HFFc6 (cell line): ENCODE results near the gene ELMO2. TPM values are rescaled to one million over a fixed set of nuclear protein-coding genes. Genes with fewer than 3 reads are reported as not detected.

Experiments
- DNase-seq: peaks from one replicate; pipeline ENCODE4 v3.0.0-alpha.2; 2018
- H3K27ac Mint-ChIP-seq: 2 replicates; pipeline ENCODE4 v1.8.0; 2020; ENCODE audit warnings: mild to moderate bottlenecking, mixed read lengths
- H3K27me3 Mint-ChIP-seq: 2 replicates; pipeline ENCODE4 v1.8.0; 2021; ENCODE audit warnings: mild to moderate bottlenecking, moderate library complexity, mixed read lengths; ENCODE audit not compliant: insufficient read depth
- H3K36me3 Mint-ChIP-seq: 2 replicates; pipeline ENCODE4 v1.8.0; 2021; ENCODE audit warnings: low read depth, mixed read lengths
- H3K4me1 Mint-ChIP-seq: 2 replicates; pipeline ENCODE4 v1.8.0; 2020; ENCODE audit warnings: low read depth, mixed read lengths
- H3K4me3 Mint-ChIP-seq: 2 replicates; pipeline ENCODE4 v1.8.0; 2020; ENCODE audit warnings: mild to moderate bottlenecking, moderate library complexity, mixed read lengths
- H3K9me3 Mint-ChIP-seq: 2 replicates; pipeline ENCODE4 v1.8.0; 2020; ENCODE audit warnings: mild to moderate bottlenecking, mixed read lengths
- total RNA-seq, 6 experiments: library from RNA; stranded (reverse); fragmentation: NEBNext Ultra II Directional; extraction: Animal tissue kit (Norgen Biotek cat#: 25700); gene quantifications; 2 replicates in 1 of 6; 3 replicates in 5 of 6; pipeline ENCODE4 v1.2.3, GENCODE V29; 2021
- TF ChIP-seq, protein P1 (sequence below): fragments of 200-600 bp; sonication (generic); IDR thresholded peaks from 2 replicates; pipeline ENCODE4 v1.5.0; 2021; ENCODE audit warnings: antibody characterized with exemption, mild to moderate bottlenecking

The ELMO2 gene
- total RNA-seq, 6 experiments from 2014 or later: 39.3 to 48.0 (median 44.3) TPM

DNA sequence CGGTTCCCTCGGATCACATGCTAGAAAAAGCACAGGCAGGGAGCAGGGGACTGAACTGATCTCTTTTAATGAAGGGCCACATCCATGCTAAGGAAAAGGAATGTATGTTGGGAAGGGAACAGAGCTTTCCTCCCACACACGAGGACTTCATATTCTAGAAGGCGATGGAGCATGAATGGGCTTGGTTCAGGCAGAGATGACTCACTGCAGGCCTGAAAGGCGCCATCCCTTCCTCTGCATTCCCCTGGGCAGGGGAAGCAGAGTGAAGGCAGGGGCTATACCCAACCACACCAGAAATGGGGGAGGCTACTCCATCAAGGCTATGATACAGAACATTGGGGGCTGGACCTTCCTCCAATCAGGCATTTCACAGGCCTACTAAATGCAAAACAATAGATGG lies 30.6 kb downstream of the ELMO2 start:
- peak overlapping the region; percentile 52; the same call in 1 of the 2 replicates for H3K27ac Mint-ChIP-seq
- no peaks in the 10 kb centered on the region for H3K9me3 Mint-ChIP-seq
- 0 out of 2 replicates have a peak, but pooled peaks cover 12% of the 10 kb centered on the region for H3K4me1 Mint-ChIP-seq
- no peak for DNase-seq
- H3K27me3 Mint-ChIP-seq: no peaks in the 10 kb centered on the region
- no peak overlapping the region for H3K4me3 Mint-ChIP-seq
- H3K36me3 Mint-ChIP-seq: peaks cover 36% of the 10 kb centered on the region
- TF ChIP-seq, protein P1, sequence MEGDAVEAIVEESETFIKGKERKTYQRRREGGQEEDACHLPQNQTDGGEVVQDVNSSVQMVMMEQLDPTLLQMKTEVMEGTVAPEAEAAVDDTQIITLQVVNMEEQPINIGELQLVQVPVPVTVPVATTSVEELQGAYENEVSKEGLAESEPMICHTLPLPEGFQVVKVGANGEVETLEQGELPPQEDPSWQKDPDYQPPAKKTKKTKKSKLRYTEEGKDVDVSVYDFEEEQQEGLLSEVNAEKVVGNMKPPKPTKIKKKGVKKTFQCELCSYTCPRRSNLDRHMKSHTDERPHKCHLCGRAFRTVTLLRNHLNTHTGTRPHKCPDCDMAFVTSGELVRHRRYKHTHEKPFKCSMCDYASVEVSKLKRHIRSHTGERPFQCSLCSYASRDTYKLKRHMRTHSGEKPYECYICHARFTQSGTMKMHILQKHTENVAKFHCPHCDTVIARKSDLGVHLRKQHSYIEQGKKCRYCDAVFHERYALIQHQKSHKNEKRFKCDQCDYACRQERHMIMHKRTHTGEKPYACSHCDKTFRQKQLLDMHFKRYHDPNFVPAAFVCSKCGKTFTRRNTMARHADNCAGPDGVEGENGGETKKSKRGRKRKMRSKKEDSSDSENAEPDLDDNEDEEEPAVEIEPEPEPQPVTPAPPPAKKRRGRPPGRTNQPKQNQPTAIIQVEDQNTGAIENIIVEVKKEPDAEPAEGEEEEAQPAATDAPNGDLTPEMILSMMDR: no peak

DNA sequence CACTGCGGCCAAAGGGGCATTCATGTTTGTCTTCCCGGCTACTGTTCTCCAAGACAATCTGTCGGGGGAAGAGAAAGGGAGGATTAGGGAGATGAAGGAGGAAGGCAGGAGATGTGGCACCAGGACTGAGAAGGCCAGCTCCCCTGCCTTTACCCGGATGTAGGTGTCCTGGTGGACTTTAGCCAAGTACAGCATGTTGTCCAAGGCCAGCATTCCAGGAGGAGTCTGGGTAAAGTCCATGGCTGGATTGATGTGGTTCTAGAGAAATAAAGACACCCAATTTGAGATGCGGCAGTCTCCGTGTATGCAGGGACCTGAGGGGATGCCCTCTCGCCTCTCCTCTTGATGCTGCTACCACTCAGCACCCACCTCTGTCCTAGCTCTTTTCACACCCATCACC lies 32.0 kb downstream of the ELMO2 start:
- Mint-ChIP-seq H3K27me3 (no peaks in the 10 kb centered on the region), H3K36me3 (peaks cover 42% of the 10 kb centered on the region), H3K9me3 (no peaks in the 10 kb centered on the region), H3K4me3 (no peak overlapping the region), H3K27ac (no peak overlapping the region), H3K4me1 (peaks cover 20% of the 10 kb centered on the region)
- no peak for DNase-seq
- TF ChIP-seq, protein P1: no peak

DNA sequence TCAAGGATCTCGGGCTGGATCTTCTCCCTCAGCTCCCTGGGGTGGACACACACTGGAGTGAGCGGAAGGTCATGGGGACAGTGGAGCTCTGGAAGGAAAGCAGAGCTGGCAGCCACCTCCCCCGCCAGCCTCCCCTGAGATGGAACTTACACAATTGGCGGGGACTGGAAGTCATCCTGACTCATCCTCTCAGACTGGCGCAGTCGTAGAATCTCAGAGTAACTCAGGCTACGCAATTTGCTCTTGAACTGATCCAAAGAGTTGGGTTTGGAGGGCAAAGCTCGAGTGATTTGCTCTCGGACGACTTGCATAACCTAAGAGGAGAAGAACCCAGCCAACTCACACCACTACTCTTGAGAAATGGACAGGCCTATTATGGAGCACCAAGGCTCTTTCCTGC lies 34.8 kb downstream of the ELMO2 start:
- Mint-ChIP-seq H3K4me3 (no peak overlapping the region), H3K27ac (no peak overlapping the region), H3K9me3 (no peaks in the 10 kb centered on the region), H3K36me3 (peaks cover 57% of the 10 kb centered on the region), H3K4me1 (peaks cover 34% of the 10 kb centered on the region), H3K27me3 (peaks cover 2% of the 10 kb centered on the region)
- TF ChIP-seq, protein P1: no peak
- no peak for DNase-seq

DNA sequence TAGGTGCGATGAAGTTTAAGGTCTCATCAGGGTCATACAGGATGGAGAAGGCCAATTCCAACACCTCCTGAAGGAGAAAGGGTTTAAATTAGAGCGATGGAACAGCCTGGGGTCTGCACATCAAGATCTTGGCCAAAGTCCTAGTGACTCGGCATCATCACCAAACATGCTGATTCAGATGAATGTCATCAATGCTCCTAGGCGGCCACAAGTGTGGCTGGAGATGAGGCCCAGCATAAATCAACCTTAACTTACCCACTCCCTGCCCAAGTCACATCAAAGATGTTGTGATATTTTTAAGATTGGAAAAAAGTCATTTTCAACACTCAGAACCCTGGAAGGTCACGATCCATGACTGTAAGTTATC lies 37.5 kb downstream of the ELMO2 start:
- H3K9me3 Mint-ChIP-seq: no peaks in the 10 kb centered on the region
- peaks cover 2% of the 10 kb centered on the region for H3K27me3 Mint-ChIP-seq
- H3K4me1 Mint-ChIP-seq: peaks cover 33% of the 10 kb centered on the region
- TF ChIP-seq, protein P1: no peak
- peak; percentile 32 for DNase-seq
- H3K27ac Mint-ChIP-seq: peak overlapping the region; percentile 44
- peaks cover 57% of the 10 kb centered on the region for H3K36me3 Mint-ChIP-seq
- H3K4me3 Mint-ChIP-seq: peak overlapping the region; percentile 10

GRCh38 chr20:46367967-46368901 lies 38.2 kb downstream of the ELMO2 start:
- peaks cover 58% of the 10 kb centered on the region for H3K36me3 Mint-ChIP-seq
- no peak for DNase-seq
- H3K27me3 Mint-ChIP-seq: peaks cover 2% of the 10 kb centered on the region
- TF ChIP-seq, protein P1: no peak
- no peaks in the 10 kb centered on the region for H3K9me3 Mint-ChIP-seq
- H3K4me3 Mint-ChIP-seq: 0 out of 2 replicates have a peak overlapping the region, but pooled peaks have one; percentile 10
- peak overlapping the region; percentile 44 for H3K27ac Mint-ChIP-seq
- H3K4me1 Mint-ChIP-seq: peaks cover 39% of the 10 kb centered on the region
